Measurements from ENCODE around the gene DDC. TPM values are rescaled to one million over a fixed set of nuclear protein-coding genes. Genes with fewer than 3 reads are reported as not detected.

The DDC gene
- total RNA-seq, 1 donor from 2014 or later = not detected

DNA sequence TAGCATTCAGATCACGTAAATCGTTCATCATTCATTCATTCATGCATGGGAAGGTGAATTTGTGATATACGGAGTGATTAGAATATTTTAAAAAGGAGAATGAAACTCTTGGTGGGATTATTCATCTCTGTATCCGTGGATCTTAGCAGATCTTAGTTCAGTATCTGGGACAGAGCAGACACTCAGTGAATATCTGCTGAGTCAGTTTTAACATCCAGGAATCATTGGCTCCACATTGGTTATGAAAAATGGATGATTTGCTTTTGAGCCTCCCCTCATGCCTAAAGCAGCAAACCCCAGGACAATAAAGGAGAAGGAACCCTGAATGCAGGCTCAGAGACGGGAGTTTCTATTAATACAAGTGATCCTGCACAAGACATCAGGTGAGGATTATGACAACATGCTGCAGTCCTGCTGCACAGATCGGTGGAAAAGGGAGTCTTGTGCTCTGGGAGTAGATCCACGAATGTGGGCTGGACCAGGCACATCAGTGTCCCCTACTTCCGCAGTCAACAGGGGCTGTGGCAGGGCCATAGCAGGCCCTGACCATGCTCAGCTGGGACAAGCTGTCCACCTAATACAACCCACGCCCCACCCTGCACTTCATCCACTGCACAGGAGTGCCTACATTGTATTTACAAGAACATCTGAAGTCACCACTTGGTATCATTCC lies 88.1 kb downstream of the DDC start:
- Mint-ChIP-seq H3K36me3 (no peaks in the 10 kb centered on the region), H3K4me1 (no peaks in the 10 kb centered on the region), H3K27me3 (ENCODE audit: low read depth) (peaks cover 15% of the 10 kb centered on the region), H3K9me3 (no peaks in the 10 kb centered on the region), H3K4me3 (no peak overlapping the region), H3K27ac (no peak overlapping the region)
- no peak for DNase-seq (ENCODE audit: low spot score in 2 of 2, unreplicated experiment in 2 of 2)
- TF ChIP-seq, protein P1, sequence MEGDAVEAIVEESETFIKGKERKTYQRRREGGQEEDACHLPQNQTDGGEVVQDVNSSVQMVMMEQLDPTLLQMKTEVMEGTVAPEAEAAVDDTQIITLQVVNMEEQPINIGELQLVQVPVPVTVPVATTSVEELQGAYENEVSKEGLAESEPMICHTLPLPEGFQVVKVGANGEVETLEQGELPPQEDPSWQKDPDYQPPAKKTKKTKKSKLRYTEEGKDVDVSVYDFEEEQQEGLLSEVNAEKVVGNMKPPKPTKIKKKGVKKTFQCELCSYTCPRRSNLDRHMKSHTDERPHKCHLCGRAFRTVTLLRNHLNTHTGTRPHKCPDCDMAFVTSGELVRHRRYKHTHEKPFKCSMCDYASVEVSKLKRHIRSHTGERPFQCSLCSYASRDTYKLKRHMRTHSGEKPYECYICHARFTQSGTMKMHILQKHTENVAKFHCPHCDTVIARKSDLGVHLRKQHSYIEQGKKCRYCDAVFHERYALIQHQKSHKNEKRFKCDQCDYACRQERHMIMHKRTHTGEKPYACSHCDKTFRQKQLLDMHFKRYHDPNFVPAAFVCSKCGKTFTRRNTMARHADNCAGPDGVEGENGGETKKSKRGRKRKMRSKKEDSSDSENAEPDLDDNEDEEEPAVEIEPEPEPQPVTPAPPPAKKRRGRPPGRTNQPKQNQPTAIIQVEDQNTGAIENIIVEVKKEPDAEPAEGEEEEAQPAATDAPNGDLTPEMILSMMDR (IDR thresholded peaks at IDR 0.05; ENCODE audit: unreplicated experiment) = no peak

DNA sequence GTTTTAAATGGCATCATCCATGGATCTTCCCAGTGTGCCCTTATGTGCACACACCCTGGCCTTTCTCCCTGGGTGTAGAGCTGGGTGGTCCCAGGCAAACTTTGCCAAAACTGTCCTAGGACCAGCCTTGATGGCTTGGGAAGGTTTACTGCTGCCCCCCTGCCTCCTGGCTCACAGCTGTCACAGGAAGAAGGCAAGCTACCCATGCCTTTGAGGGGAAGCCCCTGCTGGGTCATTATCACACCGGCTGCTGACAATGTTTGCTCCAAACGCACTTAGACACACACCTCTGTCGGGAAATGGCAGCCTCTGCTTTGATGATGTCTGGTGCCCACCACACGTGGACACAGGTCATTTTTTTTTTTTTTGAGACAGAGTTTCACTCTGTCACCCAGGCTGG lies 89.9 kb downstream of the DDC start:
- Mint-ChIP-seq H3K36me3 (no peaks in the 10 kb centered on the region), H3K9me3 (no peaks in the 10 kb centered on the region), H3K4me1 (no peaks in the 10 kb centered on the region), H3K27ac (no peak overlapping the region), H3K27me3 (ENCODE audit: low read depth) (peaks cover 13% of the 10 kb centered on the region), H3K4me3 (no peak overlapping the region)
- TF ChIP-seq, protein P1 (IDR thresholded peaks at IDR 0.05; ENCODE audit: unreplicated experiment) = no peak
- no peak for DNase-seq (ENCODE audit: low spot score in 2 of 2, unreplicated experiment in 2 of 2)

DNA sequence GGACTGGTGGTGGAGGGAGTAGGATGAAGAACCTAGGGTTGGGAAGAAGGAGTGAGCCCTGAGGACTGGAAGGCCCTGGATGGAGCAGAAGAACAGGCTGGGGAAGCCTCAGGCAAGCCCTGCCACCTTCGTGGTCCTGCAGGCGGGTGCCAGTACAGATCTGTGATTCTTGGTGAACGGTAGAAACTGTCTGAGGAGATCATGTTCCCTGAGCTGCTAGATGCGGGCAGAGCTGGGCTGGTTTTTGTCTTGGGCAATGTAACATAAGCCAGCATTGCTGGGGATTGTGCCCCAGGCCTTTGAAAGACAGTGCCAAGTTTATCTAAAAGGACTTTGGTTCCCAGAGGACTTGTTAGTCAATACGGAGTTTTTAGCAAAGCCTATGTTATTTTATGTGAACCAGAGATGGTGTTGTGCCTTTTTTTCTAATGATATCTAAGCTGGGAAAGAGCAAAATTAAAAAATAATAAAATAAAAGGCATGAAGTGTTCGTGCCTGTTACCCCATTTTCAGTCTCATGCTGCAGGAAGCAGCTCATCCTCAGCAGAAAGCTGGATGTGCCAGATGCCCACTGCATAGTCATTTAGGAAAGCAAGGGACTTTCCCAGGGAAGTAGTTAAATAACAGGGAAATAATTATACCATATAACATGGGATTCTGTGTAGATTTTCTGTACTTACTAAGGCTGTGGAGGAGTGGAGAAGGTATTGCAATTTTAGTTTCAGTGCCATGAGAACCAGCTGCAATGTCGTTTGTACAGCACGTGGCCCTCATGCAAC lies 90.6 kb downstream of the DDC start:
- TF ChIP-seq, protein P1 (IDR thresholded peaks at IDR 0.05; ENCODE audit: unreplicated experiment) = no peak
- Mint-ChIP-seq H3K9me3 (no peaks in the 10 kb centered on the region), H3K27me3 (ENCODE audit: low read depth) (peaks cover 11% of the 10 kb centered on the region), H3K36me3 (no peaks in the 10 kb centered on the region), H3K4me1 (no peaks in the 10 kb centered on the region), H3K4me3 (no peak overlapping the region), H3K27ac (no peak overlapping the region)
- no peak for DNase-seq (ENCODE audit: low spot score in 2 of 2, unreplicated experiment in 2 of 2)

- no peak overlapping the region for H3K4me3 Mint-ChIP-seq
- peaks cover 12% of the 10 kb centered on the region for H3K27me3 Mint-ChIP-seq (ENCODE audit: low read depth)
- H3K27ac Mint-ChIP-seq = no peak overlapping the region
- TF ChIP-seq, protein P1 (IDR thresholded peaks at IDR 0.05; ENCODE audit: unreplicated experiment) = no peak
- no peak for DNase-seq (ENCODE audit: low spot score in 2 of 2, unreplicated experiment in 2 of 2)
- no peaks in the 10 kb centered on the region for H3K9me3 Mint-ChIP-seq
- H3K4me1 Mint-ChIP-seq = no peaks in the 10 kb centered on the region
- H3K36me3 Mint-ChIP-seq = no peaks in the 10 kb centered on the region
These were observed 91.7 kb downstream of the DDC start for GRCh38 chr7:50473531-50473930.

DNA sequence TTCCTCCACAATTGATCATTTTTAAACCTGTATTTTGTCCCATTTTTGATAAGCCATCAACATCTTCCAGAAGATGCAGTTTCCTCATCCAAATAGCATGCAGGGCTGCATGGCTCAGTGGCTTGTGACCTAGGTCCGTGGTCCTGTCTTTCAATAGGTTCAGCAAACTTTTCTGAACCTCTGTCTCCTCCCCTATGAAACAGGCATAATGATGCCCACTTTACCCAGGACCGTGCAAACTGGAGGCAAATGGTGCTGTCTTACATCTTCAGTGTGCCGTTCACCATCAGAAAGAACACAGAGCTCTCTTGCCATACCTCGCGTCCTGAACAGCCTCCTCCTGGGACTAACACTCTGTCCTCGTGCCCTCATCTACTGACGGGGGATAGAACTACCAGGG lies 92.8 kb downstream of the DDC start:
- DNase-seq (ENCODE audit: low spot score in 2 of 2, unreplicated experiment in 2 of 2) = no peak
- TF ChIP-seq, protein P1 (IDR thresholded peaks at IDR 0.05; ENCODE audit: unreplicated experiment) = no peak
- H3K27ac Mint-ChIP-seq = no peak overlapping the region
- H3K27me3 Mint-ChIP-seq (ENCODE audit: low read depth) = peaks cover 20% of the 10 kb centered on the region
- H3K36me3 Mint-ChIP-seq = no peaks in the 10 kb centered on the region
- no peaks in the 10 kb centered on the region for H3K9me3 Mint-ChIP-seq
- no peak overlapping the region for H3K4me3 Mint-ChIP-seq
- H3K4me1 Mint-ChIP-seq = no peaks in the 10 kb centered on the region
